ENCODE data around the gene FAM234B.

FAM234B gene

DNA sequence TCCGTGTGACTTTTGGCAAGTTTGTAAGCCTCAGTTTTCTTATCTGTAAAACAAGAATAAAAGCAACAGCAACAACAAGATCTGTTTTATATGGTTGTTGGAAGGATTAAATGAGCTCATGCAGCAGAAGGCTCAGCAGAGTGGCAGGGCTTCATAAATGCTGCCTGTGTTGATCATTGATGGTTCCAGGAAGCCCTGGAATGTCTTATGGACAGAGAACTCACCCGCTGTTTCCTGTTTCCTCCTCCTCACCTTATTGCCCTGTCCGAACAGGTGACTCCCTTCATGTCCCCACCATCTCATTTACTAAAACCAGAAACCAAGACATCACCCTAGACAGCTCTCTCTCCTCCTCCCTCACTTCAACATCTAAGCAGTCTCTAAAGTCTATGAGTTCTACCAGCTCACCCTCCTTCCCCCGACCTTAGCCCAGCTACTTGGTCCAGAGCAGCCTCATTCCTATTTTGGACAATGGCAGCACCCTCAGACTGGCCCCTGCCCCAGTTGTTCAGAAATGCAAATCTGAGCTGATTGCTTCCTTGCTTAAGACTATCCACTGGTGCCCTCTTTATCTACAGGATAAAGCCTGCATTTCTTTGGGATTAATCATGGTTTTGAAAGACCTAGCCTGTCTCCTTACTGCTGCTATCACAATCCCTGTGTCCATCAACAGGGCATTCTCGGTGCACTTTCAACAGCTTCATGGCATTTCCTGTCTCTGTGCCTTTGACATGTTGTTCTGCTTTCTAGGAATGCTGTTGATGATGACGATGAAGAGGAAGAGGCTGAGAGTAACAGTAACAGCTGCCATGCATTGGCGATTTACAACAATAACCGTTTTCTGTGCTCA is 80.7 kb downstream of the FAM234B start:
- DNase-seq, result no peak

DNA sequence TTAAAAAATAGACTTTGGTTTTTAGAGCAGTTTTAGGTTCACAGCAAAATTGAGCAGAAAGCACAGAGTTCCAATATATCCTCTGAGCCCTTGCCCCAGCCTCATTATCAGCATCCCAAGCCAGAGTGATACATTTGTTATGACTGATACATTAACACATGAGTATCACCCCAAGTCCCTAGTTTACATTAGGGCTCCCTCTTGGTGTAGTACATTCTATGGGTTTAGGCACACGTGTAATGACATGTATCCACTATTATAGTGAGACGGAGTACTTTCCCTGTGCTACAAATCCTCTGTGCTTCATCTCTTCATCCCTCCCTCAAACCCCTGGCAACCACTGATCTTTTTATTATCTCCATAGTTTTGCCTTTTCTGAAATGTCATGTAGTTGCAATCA is 81.8 kb downstream of the FAM234B start:
- DNase-seq, result no peak

DNA sequence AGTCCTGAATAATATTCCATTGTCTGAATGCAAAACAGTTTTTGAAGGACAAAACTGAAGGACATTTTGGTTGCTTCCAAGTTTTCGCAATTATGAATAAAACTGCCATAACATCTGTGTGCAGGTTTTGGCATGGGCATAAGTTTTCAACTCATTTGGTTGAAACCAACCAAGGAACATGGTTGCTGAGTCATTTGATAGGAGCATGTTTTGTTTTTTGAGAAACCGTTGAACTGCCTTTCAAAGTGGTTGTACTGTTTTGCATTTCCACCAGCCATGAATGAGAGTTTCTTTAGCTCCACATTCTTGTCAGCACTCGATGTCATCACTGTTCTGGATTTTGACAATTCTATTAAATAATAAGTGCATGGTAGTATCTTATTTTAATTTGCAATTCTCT is 82.3 kb downstream of the FAM234B start:
- DNase-seq, result no peak

DNA sequence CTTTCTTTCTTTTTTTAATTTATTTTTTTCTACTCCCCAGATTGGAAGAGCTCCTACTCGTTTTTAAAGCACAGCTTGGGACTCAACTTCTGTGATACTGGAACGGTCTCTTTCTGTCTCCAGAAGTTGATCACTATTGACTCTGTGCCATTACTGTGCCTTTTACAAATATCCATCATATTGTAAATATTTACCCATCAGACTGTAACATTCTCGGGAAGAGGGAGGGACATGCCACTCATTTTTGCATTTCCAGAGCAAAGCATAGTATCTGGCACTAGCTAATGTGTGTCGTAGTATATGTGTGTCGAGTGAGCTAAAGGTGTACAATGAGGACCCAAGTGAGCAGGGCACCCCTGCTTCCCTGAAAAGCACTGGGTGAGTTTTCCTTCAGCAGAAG is 83.3 kb downstream of the FAM234B start:
- DNase-seq, result no peak

DNA sequence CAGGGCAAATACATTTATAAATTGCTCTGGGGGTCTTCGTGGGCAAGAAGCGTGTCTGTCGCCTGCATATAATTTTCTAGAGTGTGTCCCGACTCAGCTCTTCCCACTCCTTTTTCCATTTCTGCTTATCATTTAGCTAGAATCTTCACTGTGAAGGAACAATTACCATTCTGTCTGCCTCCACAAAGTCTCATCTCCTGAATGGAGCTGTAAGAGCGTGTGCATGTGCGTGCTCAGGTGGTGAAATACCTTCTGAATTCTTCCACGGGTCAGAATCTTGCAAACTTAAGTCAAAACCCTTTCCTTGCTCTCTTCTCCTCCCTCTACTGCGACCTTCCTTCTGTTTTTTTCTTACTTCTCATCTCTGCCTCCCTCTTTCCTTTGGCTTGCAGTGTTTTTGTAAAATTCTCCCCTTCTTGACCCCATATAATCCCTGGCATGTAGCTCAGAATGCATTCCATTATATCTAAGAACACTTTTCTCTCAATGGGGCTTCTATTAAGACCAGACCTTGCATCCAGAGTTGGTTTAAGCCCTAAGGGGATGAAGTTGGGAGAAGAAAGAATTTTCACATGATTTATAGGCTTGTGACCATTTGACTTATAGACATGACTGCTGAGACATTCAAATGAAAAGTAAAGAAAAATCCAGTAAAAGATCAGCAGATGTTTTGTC is 84.2 kb downstream of the FAM234B start:
- DNase-seq, result no peak

DNA sequence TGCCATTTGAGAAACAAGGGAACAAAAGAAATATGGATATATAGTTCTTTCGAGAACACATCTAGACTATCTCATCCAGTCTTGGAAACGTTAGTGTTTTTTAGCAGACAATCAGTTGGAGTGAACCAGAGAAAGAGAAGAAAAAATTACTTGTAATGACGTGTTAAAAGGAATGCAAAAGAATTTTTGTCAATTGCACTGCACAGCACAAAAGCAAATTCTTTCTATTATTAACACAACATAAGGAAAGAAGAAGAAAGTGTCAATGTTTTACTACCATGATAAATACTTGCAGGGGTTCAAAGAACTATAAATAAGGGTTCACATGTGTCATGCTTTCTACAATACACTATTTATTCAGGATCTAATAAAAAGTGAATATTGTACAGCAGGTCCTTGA is 86.8 kb downstream of the FAM234B start:
- DNase-seq, result no peak
